ENCODE results near the gene RFTN1.

RFTN1 gene

GRCh38 chr3:16373341-16373946 lies 140.1 kb downstream of the RFTN1 start:
- no peak overlapping the region for H3K4me3 ChIP-seq (ENCODE audit: low read depth, low read length)
- no peak for TF ChIP-seq CTCF (IDR thresholded peaks at IDR 0.05; ENCODE audit: low read depth, low read length)

GRCh38 chr3:16372362-16373292 lies 140.9 kb downstream of the RFTN1 start:
- H3K4me3 ChIP-seq (ENCODE audit: low read depth, low read length) = no peak overlapping the region

GRCh38 chr3:16370872-16371740 lies 142.4 kb downstream of the RFTN1 start:
- H3K4me3 ChIP-seq (ENCODE audit: low read depth, low read length) = no peak overlapping the region
- TF ChIP-seq CTCF (IDR thresholded peaks at IDR 0.05; ENCODE audit: low read depth, low read length) = no peak

More at GRCh38 chr3:16372362-16373292, 140.9 kb downstream of the RFTN1 start:
- no peak for TF ChIP-seq CTCF (IDR thresholded peaks at IDR 0.05; ENCODE audit: low read depth, low read length)

- TF ChIP-seq CTCF (IDR thresholded peaks at IDR 0.05; ENCODE audit: low read depth, low read length) = no peak
- no peak overlapping the region for H3K4me3 ChIP-seq (ENCODE audit: low read depth, low read length)
These were observed 143.0 kb downstream of the RFTN1 start for GRCh38 chr3:16370503-16370871.

GRCh38 chr3:16369885-16370284 lies 143.6 kb downstream of the RFTN1 start:
- TF ChIP-seq CTCF (IDR thresholded peaks at IDR 0.05; ENCODE audit: low read depth, low read length) = no peak
- H3K4me3 ChIP-seq (ENCODE audit: low read depth, low read length) = no peak overlapping the region

- no peak for TF ChIP-seq CTCF (IDR thresholded peaks at IDR 0.05; ENCODE audit: low read depth, low read length)
- H3K4me3 ChIP-seq (ENCODE audit: low read depth, low read length) = no peak overlapping the region
These were observed 144.2 kb downstream of the RFTN1 start for GRCh38 chr3:16369276-16369675.

Measured in WI38 (cell line).